Stimulated activated CD4-positive, alpha-beta T cell treated with anti-CD3 and anti-CD28 coated beads, TNF-alpha, amount 100 ng/mL, for 48 hours (primary cell): ENCODE measurements around the gene TIMP3.

Experiments
- DNase-seq, 3 donors: peaks; one replicate each; pipeline ENCODE4 v3.0.0-alpha.2; 2020; ENCODE audit warnings: low read depth in 3 of 3

The TIMP3 gene

GRCh38 chr22:32828561-32828960, 27.1 kb downstream of the TIMP3 start:
- DNase-seq: no peak

DNA sequence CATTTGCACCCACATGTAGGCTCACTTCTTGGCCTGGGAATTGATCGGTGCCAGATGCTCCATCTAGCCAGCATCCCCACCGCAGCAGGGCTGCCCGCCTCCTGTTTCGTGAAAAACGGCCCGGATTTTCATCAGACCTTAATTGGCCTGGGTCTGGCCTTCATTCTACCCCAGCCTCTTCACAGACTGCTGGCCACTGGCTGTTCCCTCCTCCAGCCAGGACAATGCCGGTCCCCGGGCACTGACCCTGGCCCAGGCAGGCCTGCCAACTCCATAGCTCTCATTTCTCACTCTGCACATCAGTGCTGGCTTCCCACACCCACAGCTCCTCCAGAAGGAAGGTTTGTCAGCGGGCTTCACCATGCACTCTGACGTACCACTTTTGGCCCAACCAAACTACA, 27.9 kb downstream of the TIMP3 start:
- DNase-seq: no peak

DNA sequence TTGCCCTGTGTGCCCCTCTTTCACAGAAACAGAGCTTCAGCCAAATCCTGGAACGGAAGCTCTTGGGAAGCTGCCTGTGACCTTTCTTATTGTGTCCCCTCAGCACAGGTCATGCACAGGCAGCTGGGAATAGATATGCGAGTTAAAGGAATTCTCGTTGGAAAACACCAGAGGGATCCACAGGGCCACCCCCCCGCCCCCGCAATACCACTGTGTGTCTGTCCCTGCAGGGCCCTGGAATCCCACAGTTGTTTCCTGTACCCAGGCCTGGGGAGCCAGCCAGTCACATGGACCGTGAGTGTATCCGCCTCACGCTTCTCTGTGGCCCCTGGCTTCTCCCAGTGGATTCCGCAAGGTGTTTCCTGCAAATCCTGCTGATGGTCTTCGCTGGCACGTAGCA, 29.0 kb downstream of the TIMP3 start:
- DNase-seq: no peak

DNA sequence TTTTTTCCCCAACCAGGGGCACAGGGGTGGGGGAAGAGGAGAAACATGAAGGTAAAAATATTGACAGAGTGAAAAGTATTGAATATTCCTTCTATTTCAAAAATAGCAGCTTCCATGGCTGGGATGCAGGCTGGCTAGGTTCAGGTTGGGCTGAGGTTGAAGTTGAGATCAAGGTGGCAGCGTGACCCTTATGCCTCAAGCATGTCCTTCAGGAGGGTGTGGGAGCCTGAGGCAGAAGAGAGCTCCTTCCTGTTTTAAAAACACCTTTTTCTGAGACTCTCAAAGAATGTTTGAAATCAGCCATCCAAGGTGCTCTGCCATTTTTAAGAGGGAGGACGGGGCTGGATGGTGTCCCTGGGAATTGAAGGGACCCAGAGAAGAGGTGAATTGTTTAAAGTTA, 29.5 kb downstream of the TIMP3 start:
- no peak for DNase-seq

DNA sequence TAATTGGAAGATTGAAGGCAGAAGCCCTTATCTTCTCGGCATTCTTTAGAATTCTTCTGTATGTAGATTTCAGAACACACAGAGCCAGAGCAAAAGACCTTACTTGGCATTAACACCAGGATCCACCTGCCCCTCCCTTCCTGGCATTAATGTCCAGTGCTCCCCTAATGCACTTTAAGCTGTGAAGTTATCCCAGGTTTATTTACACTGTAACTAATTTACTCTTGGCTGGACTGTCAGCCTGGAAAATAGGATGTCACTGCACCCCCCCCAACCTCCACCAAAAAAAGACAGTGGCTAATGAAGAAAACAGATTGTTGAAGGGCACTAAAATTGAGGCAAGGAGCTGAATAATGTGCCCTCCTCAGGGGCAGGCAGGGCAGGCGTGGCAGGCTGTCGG, 30.1 kb downstream of the TIMP3 start:
- no peak for DNase-seq

- no peak for DNase-seq
These were observed 30.7 kb downstream of the TIMP3 start for GRCh38 chr22:32832174-32832573.

DNA sequence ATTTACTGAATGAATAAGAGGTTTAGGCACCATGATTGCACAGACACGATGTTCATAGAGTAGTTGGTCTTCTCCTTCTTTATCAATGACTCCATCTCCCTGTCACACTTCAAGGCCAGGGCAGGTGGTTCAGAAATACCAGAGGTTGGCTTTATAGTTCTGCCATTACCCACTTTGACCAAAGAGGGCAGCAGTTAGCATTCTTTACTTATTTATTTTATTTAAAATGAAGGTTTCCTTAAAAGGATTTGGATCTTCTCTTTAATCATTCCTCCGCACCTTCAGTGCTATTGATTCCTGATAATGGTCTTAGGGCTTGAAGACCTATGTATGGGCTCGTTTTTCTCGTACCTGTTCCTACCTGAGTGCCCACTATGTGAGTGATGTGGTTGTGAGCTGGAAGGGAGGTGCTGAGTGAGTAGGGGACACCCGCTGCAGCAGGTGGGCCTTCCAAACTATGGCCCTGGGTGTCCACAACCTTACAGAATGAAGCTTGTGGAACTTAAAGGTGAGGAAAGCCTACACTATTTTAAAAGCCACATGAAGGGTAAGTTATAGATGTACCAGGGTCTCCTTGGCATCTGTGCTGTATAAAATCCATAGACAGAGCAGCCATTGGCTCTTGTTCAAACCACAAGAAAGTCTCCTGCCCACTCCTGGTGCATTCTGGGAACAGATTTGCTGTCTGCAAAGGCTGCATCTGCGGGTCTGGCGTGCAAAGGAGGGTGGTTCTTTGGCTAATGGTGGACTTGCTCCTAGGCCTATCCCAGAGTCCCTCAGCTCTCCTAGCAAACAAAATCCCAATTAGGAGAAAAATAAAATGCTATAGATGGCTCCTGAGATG, 35.0 kb downstream of the TIMP3 start:
- DNase-seq: no peak

DNA sequence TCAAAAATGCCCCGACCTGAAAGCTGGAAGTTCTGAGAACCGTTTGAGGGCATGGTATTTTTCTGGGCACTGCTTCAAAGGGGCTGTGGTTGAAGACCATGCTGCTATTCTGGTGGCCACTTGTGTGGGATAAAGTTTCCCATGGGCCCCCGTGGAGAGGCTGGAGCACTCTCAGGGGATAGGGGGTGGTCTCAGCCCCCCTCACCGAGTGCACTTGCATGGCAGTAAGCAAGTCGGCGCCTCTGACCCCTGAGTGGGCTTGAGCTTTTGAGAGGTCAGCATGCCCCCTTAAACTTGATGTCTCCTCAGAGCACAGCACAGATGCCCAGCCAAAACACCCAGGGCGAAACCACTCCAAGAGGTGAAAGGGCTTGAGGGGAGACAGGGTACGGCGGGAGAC, 35.6 kb downstream of the TIMP3 start:
- DNase-seq: no peak

- no peak for DNase-seq
These were observed 36.3 kb downstream of the TIMP3 start for GRCh38 chr22:32837803-32838202.

- DNase-seq: no peak
These were observed 38.5 kb downstream of the TIMP3 start for GRCh38 chr22:32839831-32840584.

DNA sequence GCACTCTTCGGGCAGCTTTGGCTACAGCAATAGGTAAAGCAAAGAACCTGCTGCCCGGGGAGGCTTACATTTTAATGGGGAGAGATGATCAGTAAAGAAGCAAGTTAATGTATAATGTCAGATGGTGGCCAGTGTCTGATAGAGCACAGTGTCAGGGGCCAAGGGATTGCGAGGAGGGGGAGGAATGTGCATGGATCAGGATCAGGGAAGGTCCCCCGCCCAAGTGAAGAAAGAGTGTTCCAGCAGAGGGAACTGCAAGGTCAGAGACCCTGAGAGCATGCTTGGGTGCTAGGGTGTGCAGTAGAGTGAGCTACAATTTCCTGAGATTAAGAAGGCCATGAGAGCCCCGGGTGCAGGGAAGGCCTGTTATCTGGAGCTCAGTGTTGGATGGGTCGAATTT, 39.7 kb downstream of the TIMP3 start:
- DNase-seq: no peak

- DNase-seq: no peak
These were observed 41.0 kb downstream of the TIMP3 start for GRCh38 chr22:32842486-32842885.

GRCh38 chr22:32843300-32843699, 41.8 kb downstream of the TIMP3 start:
- DNase-seq: no peak

GRCh38 chr22:32844251-32844650, 42.7 kb downstream of the TIMP3 start:
- no peak for DNase-seq

DNA sequence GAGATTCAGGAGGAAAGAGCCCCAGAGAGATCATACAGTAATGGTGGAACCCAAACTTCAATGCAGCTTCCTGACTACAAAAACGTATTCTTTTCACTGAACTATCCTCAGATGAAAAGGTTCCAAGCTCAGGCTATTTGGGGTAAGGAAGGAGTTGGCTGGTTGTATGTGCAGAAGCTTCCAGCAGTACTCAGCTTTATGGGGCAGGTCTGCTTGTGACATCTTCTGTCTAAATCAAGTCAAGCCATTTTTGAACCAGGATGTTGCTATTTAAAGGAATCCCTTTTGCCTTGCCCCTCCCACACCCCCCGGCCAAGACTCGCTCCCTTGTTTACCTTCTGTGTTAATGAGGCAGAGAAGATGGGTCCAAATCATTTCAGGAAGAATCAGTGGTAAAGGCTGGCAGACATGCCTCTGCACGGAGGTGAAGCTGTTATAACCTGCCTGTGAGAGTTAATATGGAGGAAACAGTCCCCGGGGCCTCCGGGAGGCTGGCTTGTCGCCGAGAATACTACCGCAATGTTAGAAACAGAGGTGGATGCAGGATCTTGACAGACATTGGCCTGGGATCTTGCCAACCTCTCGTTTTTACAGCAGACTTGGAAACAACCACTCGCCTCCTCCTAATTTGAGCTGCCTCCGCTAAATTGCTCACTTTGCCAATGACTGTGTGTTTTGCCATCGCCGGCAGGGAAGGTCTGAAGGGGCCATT, 45.4 kb downstream of the TIMP3 start:
- no peak for DNase-seq

DNA sequence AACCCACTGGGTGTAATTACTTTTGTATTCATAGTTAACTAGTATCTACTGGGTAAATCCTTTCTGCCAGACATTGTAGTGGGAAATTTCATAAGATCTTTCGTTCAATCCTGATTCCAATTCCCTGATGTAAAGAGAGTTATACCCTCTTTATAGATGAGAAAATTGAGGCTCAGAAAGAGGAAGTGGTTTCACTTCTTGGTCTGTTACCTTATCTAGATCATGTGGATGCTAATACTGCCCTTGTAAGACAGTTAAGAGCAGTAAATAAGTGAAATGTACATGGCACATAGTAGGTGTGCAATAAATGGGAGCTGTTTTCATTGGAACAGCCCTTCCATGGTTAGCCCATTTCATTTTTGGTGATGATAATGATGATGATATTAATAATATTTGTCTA, 46.7 kb downstream of the TIMP3 start:
- no peak for DNase-seq

- DNase-seq: no peak
These were observed 48.0 kb downstream of the TIMP3 start for GRCh38 chr22:32849501-32849900.

DNA sequence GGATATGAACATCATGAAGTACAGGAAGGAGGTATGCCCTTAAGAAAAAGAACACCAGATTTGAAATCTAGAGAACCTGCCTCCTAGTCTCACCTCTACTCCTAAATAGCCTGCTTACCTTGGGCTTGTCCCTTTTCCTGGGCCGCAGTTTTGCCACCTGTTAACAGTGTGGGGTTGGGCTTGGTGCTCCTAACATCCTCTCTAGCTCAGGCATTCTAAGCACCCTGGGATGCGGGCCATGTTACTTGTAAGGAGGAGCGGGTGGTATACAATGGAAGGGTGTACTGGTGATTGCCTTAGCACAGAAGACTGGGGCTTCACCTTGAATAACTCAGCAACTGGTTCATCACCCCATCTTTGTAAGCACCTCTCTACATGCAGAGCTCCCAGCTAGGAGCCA, 48.7 kb downstream of the TIMP3 start:
- DNase-seq: no peak

GRCh38 chr22:32850591-32851517, 49.3 kb downstream of the TIMP3 start:
- DNase-seq: no peak

- DNase-seq: no peak
These were observed 51.1 kb downstream of the TIMP3 start for GRCh38 chr22:32852395-32853251.

DNA sequence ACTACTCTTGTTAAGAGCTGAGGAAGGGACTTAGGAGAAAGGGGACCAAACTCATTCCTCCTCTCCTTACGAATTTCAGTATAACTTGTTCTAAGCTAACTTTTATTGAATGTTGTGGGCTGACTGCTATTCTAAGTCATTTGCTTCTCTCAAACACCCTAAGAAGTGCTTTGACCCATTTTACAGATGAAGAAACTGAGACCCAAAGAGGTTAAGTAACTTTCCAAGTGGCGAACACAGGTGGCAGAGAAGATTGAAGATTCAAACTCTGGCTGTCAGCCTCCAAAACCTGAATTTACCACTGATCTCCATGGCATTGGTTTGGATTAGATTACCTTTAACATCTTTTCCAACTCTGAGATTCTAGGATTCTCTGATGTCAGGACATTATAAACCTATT, 52.2 kb downstream of the TIMP3 start:
- DNase-seq: no peak
